NCI-H524 treated with DMSO at 0.1 percent for 48 hours (cell line): ENCODE data around the gene LMAN1L.
A peak's percentile ranks its signal among the peaks of the same experiment; 100 is the strongest.

Experiments used
- DNase-seq: peaks from one replicate; lab custom pipeline; 2025; lab: John Stamatoyannopoulos, UW

The LMAN1L gene

DNA sequence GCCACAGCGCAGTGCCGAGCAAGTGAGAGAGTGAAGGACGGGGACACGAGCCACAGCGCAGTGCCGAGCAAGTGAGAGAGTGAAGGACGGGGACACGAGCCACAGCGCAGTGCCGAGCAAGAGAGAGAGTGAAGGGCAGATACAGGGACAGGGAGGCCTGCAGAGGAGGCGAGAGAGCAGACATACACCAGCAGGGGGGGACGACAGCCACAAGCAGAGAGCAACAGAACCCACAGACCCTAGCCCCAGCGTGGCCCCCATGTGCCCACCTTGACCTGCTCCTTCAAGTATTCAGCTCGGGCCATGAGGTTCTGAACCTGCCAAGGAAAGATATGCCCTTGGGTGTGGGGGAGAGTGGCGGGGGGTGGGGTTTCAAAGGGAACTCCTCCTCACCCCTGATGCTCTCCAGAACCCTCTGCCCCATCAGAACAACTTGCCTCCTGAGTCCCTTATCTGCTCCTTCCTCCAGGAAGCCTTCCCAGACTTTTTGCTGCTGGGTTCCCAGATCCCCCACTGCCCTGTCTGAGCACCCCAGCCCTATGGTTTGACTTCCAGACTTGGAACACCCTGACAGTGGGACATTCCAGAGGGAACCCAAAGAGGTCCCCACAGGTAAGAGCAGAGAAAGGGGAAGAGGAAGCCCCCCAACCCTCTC lies 25.0 kb downstream of the LMAN1L start:
- DNase-seq, result no peak

DNA sequence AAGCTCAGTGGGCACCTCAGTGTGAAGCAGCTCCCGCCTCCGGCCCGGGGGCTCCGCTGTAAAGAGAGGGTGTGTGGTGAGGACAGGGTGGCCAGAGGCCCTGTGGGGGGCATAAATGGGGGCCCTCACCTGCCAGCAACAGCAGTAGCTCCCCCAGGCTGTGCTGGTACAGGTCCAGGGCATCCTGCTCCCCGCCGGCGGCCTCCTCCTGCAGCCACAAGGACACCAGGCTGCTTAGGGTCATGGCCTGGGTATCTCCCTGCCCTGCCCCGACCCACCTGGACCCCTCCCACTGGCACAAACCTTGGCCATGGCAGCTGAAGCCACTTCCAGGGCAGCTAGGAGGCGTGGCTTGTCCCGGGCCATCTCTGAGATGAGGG lies 25.5 kb downstream of the LMAN1L start:
- DNase-seq, result no peak

DNA sequence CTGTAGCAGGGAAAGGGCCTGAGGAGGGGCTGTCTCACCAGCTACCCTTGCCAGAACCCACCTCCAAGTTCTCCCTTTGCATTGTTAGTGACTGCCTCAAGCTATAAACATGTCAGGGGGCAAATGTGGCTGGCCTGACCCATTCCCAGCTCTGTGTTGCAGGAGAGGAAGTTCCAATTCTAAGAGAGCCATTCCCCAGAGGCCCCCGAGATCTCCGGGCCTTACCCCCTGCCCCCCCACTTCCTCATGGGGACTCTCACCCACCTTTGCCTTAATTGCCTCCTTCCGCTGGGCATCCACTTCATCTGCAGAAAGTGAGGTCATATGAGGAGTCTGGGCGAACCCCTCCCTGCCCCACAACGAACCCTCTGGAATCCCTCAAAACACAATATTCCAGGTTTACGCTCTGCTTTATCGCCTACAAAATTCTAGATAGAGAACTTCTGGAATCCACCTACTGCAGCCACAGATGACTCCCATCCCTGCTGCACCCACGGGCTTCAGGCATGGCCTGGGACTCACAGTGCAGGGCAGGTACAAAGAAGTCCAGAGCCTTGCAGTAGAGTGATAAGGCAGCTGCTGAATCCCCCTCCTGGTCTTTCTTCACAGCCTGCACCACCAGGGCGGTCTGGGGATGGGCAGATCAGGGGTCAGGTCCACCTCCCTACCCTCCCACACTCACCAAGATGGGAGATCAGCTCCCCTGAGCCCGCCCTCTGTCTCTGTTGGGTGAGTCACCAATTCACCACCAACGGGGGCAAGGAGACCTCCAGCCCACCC lies 26.3 kb downstream of the LMAN1L start:
- no peak for DNase-seq

DNA sequence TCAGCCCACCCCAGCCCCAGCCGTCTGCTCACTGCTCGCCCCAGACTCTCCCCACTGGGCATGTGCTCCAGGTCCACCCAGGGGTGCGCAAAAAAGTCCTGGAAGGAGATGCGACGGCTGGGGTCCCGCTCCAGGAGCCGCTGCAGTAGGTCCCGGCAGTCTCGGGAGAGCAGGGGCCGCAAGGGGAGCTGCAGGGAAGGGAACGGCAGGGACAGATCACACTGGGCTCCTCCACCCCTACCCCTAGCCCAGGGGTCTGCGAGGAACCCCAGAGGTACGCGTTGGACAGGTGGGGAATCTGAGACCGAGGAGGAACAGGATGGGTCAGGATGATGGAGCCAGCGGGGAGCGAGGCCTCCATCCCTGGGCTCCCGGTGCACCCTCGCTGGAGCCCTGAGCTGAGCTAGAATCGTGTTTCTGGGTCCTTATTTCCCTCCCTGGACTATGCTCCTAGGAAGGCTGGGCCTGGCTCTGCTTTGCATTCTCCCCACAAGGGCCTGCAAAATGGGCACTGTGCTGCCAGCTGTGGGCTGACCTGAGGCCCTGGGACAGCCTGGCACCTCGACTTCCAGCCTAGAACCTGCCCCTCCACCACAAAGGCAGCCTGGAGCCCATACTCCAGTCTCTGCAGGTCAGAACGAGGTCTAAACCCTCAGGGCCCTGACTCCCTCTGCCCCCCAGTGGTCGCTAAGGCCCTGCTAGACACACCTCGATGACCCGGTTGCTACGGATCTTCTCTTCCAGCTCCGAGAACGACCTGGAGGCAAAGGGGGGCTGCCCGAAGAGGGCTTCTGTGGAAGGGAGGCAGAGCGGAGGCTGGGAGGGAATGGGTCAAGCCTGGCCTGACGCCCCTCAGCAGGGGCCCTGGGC lies 27.1 kb downstream of the LMAN1L start:
- no peak for DNase-seq

DNA sequence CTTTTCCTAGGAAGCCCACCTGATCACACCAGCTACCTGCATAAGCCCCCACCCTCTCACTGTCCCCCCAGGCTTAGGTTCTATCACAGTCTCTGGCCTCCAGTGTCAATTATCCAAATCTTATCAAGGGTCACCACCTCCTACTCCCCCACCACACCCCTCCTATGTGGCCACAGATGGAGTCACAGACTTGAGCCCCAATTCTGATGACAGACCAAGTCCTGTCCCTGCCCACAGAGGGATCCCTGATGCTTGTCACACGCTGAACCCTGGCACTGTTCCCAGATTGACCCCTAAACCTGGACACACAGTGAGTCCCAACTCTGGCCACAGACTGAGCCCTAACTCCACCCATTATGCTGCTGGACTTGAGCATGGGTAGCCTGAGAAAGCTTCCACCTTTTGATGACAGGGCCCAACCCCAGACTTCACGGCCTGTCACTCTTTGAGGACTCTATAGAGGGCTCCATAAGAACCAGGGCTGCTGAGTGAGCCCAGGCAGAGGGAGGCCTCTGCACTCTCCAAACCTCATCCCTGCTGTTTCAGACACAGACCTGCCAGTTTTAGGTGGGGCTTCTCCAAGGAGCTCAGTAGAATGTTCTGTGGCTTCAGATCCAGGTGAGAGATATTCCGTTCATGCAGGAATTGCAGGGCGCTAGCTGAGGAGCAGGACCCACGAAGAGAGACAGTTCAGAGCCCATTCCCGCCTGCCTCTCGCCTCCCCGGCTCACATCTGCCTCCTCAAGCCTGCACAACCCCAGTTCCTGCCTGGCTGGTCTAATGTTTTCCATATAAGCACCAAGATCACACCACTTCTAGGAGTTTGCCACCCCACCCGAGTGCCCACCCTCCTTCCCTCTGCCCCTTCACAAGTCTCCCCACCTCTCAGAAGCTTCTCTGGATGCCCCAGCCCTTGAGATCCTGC lies 28.5 kb downstream of the LMAN1L start:
- DNase-seq, result no peak

DNA sequence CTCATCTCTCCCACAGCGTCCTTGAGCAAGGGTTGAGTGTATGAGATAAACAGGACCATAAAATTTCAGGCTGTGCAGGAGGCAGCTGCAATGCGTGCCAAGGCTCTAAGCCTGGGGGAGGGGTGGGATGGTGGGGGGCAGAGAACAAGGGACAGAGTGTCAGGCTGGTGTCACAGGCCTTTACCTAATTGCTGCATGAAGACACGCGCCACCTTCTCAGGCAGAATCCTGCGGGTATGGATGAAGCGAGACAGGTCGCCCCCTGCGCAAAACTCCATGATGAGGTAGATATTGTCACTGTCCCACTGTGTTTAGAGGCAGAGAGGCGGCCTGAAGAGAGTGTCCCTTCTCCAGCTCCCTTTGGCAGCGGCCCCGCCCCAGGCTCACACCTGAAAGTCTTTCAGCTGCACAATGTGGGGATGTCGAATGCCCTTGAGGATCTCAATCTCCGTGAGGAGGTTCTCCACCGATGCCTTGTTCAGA lies 29.3 kb downstream of the LMAN1L start:
- DNase-seq, result no peak

DNA sequence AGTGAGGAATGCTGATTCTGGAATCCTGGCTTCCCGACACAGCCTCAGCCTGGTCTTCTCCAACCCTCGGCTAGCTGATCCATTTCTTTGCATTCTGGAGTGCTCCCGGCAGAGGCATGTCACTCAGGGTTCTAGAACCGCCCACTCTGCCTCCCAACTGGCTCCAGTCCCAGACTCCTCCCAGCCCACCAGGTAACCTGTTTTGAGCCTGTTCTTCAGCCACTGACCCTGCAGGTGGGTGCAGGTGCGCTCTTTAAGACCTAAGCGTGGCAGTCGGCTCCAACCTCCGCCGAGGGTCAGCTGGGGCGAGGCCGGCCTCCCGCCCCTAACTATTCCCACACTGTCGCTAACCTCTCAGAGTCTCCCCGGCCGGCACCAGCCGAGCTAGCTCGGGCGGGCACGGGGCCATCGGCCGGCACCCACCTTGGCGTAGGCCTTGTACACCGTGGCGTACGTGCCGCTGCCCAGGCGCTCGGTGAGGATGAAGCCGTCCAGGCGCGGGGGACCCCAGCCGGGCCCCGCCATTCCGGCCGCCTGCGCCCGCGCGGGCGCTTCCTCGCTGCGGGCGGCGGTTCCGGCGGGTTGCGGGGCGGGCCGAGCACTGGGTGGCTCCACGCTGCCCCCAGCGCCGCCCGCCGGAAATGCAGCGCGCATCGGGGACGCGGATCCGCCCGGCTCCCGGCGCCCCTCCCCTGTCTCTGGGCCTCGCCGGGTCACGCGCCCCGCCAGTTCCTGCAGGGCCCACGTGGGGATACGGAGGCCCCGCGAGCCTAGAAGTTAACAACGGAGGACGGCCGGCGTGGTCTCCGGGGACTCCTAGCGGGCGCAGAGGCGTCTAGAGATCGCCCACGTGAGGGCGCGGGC lies 30.2 kb downstream of the LMAN1L start, which contains the start of gene ULK3:
Gene ULK3, minus strand, starts transcription at position 576 of the 864 bp plus-strand sequence. Its CDS starts 51 bp downstream, at position 525.
- DNase-seq, result peak; percentile 30

DNA sequence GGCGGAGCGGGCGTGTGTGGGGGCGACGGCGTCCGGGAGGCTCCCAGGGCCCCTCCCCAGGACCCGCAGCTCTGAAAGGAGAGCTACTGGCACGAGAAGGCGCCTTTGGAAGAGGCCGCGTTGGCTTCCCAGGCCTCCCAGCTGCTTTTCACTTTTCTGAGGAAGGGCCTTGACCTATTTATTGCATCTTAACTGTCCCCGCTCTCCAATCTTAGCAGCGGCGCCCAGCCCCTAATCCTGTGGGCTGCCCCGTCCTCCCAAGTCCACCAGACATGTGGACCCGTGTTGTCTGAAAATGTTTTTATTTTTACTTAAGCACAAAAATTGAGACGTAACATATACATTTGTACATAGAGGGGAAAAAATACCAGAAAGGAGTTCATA lies 30.8 kb downstream of the LMAN1L start:
- no peak for DNase-seq

DNA sequence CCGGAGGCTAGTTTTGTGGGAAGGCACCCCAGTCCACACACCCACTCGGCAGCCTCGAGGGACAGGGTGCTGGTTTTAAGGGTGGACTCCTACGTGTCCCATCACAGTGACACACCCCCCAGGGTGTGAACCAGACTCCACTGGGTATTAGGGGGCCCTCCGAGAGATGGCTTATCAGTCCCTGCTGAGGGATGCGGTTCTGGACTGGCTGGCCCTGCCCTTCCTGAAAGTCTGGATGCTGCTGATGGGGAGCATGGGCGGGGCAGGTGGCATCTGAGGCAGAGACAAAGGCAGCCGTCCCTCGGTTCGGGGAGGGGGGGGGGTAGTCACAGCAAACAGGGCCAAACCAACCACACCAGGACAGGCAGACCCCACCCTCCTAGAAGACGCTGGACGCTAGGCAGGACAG lies 31.3 kb downstream of the LMAN1L start:
- no peak for DNase-seq

DNA sequence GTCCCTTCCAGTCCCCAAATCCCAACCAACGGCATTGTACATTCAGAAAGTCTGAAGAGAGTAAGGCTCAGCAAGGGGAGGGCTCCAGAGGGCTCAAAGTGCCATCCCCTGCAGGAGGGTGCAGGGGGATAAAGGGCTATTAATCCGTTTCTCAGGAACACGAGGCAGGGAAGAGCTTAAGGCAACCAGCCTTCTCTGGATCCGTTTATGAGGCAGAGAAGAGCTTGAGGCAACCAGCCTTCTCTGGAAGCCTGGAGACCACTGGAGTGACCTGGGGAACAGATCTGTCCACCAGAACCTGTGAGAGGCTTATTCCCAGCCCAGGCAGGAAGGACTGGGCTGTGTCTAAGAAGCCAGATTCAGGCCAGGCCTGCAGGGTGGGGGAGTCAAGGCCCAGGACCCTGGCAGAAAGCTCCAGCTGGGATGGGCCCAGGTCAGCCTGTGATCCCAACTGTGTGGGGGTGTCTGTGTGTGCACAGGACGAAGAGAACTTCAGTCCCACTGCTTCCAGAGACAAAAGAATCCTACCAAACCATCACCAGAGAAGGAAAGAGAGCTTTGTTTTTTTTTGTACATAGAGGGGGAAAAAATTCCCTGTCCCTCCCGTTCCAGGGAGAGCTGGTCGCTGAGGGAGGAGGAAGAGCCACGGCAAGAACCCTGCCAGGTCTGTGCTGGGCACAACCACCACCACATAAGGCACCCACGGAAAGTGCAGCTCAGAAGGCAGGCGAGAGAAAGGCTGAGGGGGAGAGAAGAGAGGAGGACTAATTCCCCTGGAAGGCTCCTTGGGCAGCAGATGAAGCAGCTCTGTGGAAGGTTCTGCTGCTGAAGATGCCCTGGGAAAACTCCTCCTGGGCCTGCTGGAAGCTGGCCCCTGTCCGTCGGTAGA lies 31.9 kb downstream of the LMAN1L start:
- no peak for DNase-seq

DNA sequence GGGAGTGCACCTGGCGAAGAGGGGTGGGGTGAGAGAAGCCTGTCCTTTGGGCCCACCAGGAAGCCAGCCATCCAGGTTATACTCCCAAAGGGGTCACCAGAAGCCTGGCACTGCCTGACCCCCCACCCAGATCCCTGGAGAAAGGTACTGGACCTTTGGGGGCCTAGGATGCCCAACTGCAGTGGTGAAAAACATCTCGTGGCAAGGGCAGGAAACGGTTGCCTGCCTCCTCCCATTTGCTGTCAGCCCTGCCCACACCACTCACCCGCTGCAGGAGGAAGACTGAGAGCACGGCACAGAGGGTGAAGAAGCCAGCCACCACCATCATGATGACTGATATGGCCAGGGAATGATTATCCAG lies 32.6 kb downstream of the LMAN1L start:
- DNase-seq, result no peak

DNA sequence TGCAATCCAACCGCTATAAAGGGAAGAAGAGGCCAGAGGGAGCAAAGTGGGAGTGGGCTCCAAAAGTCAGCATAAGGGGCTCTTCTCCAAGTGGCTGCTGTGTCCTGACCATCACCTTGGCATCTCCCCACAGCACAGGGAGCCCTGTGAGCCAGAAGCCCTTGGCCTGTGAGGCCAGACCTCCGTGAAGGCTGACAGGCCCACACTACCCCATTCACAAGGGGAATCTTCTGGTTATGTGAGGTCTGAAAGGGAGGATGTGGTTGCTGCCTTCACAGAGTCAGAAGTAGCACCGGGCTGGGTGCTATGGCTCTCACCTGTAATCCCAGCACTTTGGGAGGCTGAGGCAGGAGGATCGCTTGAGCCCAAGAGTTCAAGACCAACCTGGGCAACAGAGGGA lies 32.9 kb downstream of the LMAN1L start:
- no peak for DNase-seq

DNA sequence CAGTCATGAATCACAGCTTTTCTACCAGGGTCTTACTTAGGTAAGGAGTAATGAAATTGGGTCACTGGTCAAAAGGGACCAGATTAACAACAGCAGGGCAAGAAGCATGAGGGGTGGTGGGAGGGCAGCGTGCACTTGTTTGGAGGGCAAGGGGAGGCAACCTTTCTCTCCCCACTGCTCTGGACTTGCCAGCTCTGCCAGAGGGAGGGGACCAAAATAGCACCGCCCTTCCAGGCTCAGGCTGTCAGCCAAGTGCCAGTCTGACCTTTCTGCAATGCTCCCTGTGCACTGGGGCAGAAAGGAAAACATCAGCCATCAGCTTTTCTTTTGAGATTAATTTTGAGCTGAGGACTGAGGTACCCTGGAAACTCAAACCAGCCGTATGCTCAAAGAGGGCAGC lies 34.8 kb downstream of the LMAN1L start:
- no peak for DNase-seq

DNA sequence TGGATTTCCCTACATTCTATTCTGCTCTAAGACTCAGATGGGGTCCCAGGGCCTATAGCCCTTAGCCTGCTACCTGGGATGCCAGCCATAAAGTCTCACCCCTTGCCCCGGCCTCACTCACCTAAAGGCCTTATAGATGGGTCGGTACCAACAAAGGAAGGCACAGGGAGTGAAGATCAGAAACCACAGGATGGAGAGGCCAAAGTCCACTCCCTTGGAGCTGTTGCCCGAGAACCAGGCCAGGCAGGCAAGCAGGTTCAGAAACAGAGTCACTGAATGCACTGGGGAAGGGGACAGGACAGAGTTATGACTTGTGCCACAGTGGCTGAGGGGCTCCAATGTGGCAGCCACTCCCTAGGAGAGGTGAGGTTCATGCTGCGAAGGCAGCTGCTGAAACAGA lies 37.8 kb downstream of the LMAN1L start:
- no peak for DNase-seq

DNA sequence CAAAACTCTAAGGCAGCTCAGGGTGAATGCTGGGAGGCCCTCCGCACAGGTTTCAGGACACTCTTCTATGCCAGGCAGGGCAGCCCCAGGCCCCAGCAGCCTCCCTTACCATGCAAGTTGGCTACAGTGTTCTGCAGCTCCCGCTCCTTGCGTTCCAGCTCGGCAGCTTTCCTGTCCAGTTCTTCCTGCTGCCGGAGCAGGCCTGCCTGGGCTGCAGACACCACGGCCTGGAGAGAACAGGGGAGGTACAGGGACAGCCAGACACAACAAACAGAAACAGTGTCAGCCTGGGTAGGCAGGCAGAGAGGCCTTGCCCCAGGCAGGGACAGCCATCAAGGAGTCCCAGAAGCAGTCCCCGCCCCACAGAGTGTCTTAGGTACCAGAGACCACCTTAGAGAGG lies 39.3 kb downstream of the LMAN1L start:
- no peak for DNase-seq

DNA sequence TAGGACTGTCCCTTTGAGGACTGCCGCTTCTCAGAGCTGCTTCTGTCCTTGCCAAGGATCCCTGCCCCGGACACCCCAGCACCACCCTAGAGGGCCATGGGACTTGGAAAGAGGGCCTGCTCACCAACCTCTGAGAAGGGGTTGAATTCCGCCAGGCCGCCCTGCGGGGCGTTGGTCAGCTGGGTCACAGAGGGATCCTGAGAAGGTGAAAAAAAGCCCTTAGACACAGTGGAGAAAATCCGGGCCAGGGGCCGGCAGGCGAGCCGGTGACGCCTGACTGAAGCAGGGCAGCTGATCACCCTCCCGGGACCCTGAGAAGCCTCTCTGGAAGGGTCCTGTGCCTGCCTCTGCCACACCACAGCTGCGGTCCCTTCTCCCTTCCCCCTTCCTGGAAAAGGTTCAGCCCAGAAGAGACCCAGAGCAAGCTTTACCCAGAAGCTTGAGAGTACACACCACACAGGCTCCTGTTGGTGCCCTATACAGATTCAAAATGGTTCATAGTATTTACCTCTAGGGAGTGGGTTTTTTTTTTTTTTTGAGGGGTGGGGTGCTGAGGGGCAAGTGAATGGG lies 41.9 kb downstream of the LMAN1L start:
- DNase-seq, result no peak

DNA sequence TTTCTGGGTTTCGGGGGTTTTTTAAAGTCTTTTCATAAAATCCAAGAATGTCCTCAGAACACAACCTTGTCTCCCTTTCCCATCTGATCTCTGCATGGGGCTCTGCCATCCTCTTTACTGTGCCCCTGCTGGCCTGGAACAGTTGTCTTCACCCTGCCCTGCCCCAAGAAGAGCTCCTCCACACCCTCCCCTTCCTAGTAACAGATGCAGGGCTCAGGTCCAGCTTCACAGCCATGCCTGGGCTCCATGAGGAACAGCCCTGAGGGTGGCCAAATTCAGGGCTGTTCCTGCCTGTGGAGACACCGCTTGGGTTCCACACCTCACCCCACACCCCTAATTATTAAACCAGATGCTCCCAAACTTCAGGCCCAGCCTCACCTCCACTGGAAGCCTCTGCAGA lies 43.2 kb downstream of the LMAN1L start:
- DNase-seq, result no peak

DNA sequence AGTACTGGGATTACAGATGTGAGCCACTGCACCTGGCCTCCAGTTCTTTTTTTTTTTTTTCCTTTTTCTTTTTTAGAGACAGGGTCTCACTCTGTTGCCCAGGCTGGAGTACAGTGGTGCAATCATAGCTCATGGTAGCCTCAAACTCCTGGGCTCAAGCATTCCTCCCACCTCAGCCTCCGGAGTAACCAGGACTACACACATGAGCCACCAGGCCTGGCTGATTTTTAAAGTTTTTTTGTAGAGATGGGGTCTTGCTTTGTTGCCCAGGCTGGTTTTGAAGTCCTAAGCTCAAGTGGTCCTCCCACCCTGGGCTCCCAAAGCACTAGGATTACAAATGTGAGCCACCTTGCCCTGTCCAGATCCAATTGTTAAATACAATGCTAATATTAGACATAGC lies 43.9 kb downstream of the LMAN1L start:
- DNase-seq, result no peak

DNA sequence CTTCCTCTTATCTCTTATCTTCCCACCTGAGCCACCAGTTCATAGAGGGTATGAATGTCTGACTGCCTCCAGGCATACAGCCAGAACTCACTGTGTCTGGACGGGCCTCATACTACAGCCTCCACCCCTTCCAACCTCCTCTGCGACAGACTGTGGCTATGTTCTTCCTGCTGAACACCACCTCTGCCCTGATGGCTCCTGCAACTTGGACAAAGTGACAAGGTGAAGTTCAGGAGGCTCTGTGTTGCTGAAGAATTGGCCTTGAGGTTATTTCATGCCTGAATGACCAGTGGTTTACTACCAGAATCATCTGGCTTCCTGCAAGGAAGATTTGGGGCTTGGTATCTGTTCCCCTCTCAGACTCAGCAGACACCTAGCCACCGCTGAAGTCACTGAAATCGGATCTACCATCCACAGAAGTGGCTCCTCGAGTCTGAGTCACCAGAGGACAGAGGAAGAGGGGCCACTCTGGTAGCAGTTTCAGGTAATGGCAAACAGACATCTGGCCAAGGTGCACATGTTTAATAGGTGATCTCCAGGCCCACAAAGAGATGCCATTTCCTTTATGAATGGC lies 44.5 kb downstream of the LMAN1L start:
- DNase-seq, result no peak
